ENCODE results near the gene GPR158.

GRCh38 chr10:25356609-25357008 is 181.8 kb downstream of the GPR158 start:
- TF ChIP-seq CTCF (IDR thresholded peaks at IDR 0.05; ENCODE audit: borderline replicate concordance, extremely low read depth, low read length, poor library complexity, severe bottlenecking) (no peak), EZH2 (IDR thresholded peaks at IDR 0.05; ENCODE audit: borderline replicate concordance, low read depth, low read length, severe bottlenecking) (no peak)
